Suppressor macrophage treated with lipopolysaccharide for 1 hour (primary cell): ENCODE data around the gene STEAP1B.

Experiments used
- DNase-seq, 3 donors: peaks; one replicate each; pipeline ENCODE4 v3.0.0-alpha.2; 2020 to 2022

Gene STEAP1B

GRCh38 chr7:22399091-22399490 lies 100.9 kb downstream of the STEAP1B start:
- no peak for DNase-seq

- DNase-seq = no peak
Measured at GRCh38 chr7:22397981-22398380, 102.0 kb downstream of the STEAP1B start.

DNA sequence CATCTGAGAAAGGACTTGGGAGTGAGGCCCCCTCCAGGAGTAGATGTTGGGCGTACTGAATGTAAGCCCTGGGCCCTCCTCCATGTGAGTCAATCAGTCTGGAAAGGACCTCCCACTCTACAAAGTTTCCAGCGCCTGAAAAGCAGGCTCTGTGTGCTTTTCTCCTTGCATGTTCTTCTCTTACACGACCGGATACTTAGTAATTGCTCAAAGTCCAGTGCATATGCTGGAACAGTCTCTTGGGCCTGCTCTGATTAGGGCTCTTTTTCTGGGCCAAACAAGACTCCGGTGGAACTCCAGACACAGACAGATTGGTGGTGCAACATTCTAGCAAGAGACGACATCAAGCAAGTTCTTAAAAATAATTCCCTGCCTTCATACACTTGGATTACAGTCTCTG lies 104.8 kb downstream of the STEAP1B start:
- no peak for DNase-seq

DNA sequence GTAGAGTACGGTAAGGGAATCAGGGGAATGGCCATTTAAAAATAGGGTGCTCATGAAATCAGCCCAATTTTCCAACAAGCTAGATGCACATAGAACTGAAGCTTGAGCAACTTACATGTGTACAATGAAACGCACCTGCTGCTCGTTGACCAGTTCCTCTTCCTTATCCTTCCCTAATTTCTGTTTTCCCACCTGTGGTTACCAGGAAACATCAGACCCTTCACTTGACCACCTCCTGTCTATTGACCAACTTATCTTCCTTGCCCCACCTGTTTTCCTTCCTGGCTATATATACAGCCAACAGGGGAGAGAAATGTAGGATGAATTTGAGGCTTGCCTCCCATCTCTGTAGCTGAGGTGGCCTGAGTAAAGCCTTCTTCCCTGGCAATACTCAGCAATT lies 105.2 kb downstream of the STEAP1B start:
- no peak for DNase-seq

GRCh38 chr7:22393913-22394729 lies 105.9 kb downstream of the STEAP1B start:
- DNase-seq = no peak

DNA sequence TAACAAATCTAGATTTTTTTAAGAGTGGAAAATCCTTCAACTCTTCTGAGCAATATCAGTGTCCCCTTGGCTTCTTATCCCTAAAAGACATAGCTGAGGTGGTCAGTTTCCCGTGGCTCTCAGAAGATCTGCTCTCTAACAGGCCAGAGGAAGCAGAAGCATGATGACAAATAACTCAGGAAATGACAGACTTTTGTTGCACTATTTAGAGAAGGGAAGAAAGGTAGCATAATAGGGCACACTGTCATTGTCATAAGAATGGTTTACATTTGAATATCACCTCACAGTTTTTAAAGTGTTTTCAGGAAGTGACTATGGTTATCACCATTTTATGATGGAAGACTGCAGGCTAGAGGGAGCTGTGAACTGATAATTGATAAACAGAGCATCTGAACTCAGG lies 109.5 kb downstream of the STEAP1B start:
- no peak for DNase-seq

- DNase-seq = no peak
Measured at GRCh38 chr7:22389892-22390291, 110.1 kb downstream of the STEAP1B start.

DNA sequence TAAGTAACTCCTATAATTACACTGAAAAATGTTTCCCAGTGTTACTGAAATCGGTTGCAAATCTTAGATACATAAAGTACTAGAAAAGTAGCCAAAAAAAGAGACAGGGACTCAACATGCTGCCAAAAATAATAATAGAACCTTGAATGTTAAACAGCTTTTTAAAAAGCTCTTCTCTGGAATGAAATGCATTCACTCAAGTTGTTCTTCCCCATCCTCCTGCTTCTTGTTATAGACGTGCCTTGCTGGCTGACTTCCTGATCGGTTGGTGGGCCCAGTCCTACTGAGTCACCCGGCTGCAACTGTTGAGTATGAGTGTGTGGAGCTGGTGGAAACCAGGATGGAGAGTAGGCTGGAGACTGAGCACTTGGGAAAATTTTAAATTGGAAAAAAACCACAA lies 112.4 kb downstream of the STEAP1B start:
- no peak for DNase-seq

GRCh38 chr7:22386865-22387264 lies 113.1 kb downstream of the STEAP1B start:
- DNase-seq = no peak

DNA sequence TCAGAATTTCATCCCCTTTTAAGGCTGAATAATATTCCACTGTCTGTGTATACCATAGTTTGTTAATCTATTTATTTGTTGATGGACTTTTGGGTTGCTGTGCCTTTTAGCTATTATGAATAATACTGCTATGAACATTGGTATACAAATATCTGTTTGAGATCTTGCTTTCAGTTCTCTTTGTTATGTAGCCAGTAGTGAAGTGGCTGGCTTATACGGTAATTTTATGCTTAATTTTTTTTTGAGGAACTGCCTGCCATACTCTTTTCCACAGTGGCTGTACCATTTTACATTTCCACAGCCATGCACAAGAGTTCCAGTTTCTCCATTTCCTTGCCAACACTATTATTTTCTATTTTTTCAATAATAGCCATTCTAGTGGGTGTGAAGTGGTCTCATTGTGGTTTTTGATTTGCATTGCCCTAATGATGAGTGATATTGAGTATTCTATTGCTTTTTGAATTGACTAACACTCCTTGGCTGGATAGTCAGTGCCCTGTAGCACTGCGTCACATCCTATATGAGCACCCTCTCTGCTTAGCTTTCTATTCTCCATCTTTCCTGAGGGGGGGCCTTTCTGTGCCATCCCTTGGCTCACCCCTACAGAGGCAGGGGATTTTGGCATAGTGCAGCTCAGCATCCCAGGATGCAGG lies 113.7 kb downstream of the STEAP1B start:
- DNase-seq = no peak

- no peak for DNase-seq
Measured at GRCh38 chr7:22385326-22385725, 114.7 kb downstream of the STEAP1B start.

GRCh38 chr7:22380333-22380732 lies 119.7 kb downstream of the STEAP1B start:
- DNase-seq = no peak

DNA sequence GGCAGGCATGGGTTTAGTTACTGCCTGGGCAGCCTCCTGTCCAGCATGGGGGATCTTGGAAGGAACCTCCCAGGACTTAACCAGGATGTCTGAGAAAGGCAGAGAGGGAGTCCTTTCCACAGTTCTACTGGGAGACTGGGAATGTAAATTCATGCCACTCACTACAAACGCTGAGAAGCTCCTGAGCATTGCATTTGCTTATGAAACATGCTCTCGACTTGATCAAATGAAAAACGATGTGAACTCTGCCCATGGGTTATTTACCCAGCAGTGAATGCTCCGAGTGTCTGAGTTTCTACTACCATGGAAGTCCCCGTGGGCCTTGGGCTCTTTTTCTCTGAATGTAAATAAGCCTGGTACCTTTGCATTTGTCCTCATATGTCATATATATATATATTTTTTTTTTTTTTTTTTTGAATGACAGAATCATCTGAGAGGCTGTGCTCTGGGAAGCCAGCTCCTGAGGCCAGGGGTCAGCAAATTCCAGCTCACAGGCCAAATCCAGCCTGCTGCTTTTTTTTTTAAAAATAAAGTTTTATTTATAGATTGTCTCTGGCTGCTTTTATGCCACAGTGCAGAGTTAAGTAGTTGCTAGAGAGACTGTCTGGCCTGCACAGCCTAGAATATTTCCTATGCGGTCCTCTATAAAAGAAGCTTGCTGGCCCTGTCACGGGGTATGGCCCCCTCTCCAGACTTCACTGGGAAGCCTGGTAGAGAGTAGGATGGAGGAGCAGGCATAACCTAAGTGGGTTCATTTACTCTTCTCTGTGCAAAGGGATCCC lies 121.6 kb downstream of the STEAP1B start:
- DNase-seq = no peak

DNA sequence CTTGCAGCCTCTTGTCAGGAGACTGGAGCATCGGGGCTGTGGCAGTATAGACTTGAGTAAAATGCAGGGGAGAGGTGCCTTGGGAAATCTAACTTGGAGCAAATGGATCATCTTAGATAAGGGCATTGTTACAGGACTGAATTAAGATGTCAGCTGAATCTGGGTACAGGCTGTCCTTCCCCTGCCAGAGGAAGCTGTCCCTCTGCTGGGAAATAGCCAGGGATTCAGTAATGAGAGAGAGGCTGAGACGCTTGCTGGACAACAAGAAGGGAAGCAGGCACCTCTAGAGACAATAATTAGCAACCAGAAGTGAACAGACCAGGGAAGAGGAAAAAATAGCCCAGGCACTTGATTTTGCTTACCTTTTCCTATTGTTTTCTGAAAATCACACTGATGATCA lies 122.3 kb downstream of the STEAP1B start:
- DNase-seq = no peak

- no peak for DNase-seq
Measured at GRCh38 chr7:22375359-22376048, 124.5 kb downstream of the STEAP1B start.

DNA sequence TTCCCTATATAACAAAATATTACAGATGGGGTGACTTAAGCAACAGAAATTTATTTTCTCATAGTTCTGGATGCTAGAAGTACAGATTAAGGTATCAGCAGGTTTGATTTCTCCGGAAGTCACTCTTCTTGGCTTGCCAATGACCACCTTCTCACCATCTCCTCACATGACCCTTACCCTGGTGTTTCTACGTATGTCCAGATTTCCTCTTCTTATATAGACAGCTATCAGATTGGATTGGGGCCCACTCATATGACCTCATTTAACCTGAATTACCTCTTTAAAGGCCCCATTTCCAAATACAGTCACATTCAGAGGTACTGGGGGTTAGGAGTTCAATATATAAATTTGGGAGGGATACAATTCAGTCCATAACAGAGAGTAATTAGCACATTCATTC lies 126.1 kb downstream of the STEAP1B start:
- DNase-seq = no peak

DNA sequence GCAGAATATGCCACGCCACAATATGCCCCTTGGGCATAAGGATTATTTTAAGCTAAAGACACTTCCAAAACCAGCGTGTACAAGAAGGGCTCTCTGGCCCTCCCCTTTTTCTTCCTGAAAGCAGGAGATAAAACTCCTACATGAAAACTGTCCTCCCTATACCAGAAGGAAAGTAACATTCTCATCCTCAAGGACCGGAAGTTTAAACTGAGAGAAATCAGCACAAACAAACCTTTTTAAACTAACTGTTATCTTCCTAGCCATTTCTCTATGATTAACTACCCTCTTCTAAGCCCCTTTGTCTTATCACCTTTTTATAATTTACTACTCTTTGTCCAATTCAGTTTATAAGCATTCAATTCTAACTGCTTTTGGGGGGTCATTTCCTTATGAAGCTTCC lies 126.6 kb downstream of the STEAP1B start:
- no peak for DNase-seq

DNA sequence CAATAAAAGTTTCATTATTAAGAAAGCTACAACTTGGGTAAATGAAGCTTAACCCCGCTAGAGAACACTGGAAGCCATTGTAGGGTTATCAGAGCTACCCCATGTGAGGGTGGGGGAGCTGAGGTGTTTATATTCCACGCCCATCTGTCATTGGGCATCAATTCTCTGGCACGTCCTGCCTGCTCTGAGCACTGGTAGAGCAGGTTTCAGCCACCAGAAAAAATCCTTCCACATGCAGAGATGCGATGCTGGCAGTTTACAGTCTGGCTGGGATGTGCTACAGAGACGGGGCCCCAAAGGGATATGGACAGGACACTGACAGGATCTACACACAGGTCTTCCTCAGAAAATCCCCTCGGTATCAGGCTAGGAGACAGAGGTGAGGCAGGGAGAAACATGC lies 127.1 kb downstream of the STEAP1B start:
- no peak for DNase-seq

DNA sequence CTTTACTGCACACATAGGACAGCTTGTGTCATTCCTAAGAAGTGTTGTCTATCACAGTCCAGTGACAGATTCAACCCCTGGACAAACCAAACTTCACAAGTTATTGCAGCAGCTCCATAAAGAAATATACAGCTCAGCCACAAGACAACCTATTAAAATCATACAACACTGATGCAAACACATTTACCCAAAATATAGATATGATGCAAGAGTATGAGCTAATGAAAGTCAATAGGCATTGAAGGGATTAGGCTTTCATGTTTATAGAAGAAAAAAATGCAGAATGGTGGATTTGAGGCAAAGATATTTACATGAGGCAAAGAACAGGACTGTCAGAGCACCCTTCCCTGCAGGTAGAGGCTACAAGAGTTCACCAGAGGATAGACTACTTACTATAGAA lies 128.1 kb downstream of the STEAP1B start:
- DNase-seq = no peak
